Suprapubic skin (tissue), 4 donors: ENCODE results near the gene CAPS.

Experiments used
- POLR2A ChIP-seq, 2 donors: fragments of 450-650 bp; IDR thresholded peaks; one replicate each; pipeline ENCODE4 v1.6.1; 2017; ENCODE audit warnings: antibody characterized with exemption in 2 of 2, mild to moderate bottlenecking in 2 of 2, moderate library complexity in 2 of 2
- POLR2AphosphoS5 ChIP-seq, 3 donors: sonication (generic); formaldehyde crosslinking; IDR thresholded peaks; one replicate each; pipeline ENCODE4 v1.6.1; 2017; ENCODE audit warnings: antibody characterized with exemption in 3 of 3

GRCh38 chr19:5959260-5960004 lies 45.4 kb downstream of the CAPS start:
- TF ChIP-seq POLR2AphosphoS5 (IDR thresholded peaks at IDR 0.05) (no peak), POLR2A (IDR thresholded peaks at IDR 0.05) (no peak)
